ES-I3 (cell line): ENCODE results near the gene ZBTB49.

ENCODE experiments used
- H3K36me3 ChIP-seq: 2 replicates; pipeline ENCODE4 v1.6.1; 2013; ENCODE audit warnings: mild to moderate bottlenecking, low read length, control low read depth, moderate library complexity; ENCODE audit not compliant: insufficient read depth
- H3K4me1 ChIP-seq: 2 replicates; pipeline ENCODE4 v1.6.1; 2013; ENCODE audit warnings: mild to moderate bottlenecking, control low read depth, low read length; ENCODE audit not compliant: insufficient read depth
- H3K9ac ChIP-seq: 2 replicates; pipeline ENCODE4 v1.6.1; 2013; ENCODE audit warnings: low read depth, mild to moderate bottlenecking, low read length, moderate library complexity
- H3K9me3 ChIP-seq: 2 replicates; pipeline ENCODE4 v1.6.1; 2013; ENCODE audit warnings: mild to moderate bottlenecking, low read length, moderate library complexity; ENCODE audit not compliant: control insufficient read depth, insufficient read depth

ZBTB49 gene

DNA sequence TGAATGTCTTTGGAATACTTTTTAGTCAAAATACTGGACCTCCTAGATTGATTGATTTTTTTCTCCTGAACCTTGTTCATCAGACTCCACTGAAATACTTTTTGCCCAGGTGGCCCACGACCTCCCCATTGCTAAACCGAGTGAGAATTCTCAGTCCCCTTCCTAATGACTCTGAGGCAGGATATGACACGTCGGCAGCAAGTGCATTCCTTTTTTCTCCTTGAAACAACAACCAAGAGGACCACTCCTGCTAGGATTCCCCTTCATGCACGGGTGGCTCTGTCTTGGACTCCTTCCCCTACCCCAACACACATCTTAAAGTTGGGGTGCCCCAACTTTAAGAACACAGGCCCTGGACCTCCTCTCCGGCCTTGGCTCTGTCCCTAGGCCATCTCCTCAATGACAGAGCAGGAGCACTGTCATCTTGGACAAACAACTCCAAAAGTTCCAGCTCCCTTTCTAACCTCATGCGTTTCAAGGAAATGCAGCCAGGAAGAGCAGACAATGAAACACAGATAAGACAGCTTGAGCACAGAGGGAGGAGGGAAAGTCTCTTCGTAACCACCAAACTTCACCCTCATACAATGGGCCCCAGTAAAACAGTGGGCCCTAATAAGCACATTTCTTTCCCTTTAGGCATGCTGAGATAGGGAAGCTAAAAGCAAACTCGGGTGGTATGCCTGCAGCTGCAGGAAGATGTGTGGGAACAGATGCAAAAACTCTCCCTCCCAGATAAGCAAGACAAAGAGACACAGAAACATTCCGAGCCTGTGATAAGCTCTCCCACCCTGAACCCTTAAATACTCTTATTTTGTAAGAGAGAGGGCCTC lies 33.9 kb downstream of the ZBTB49 start:
- Histone ChIP-seq H3K36me3 (peaks cover 6% of the 10 kb centered on the region; the same call in 1 of the 2 replicates), H3K4me1 (peaks cover 8% of the 10 kb centered on the region), H3K9ac (no peak overlapping the region), H3K9me3 (no peaks in the 10 kb centered on the region)

DNA sequence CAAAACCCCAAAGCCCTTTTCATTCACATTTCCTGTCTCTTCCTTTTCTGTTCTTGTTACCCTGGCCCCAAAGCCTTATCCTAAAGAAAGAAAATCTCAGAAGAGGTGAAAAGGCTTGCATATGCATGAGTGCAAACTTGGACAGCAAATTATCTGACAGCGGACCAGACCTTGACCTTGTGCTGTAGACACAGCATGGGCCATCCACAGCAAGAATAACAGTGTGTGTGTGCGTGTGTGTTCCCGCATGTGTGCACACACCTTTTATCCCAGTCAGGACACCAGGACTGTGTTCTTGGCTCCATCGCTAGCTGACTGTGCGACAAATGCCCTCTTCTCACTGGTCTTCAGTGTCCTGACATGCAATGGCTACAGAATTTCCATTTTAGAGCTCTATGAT lies 35.3 kb downstream of the ZBTB49 start:
- H3K36me3 ChIP-seq, result peaks cover 3% of the 10 kb centered on the region; the same call in 1 of the 2 replicates
- H3K9me3 ChIP-seq, result no peaks in the 10 kb centered on the region
- H3K4me1 ChIP-seq, result peaks cover 8% of the 10 kb centered on the region
- H3K9ac ChIP-seq, result no peak overlapping the region

DNA sequence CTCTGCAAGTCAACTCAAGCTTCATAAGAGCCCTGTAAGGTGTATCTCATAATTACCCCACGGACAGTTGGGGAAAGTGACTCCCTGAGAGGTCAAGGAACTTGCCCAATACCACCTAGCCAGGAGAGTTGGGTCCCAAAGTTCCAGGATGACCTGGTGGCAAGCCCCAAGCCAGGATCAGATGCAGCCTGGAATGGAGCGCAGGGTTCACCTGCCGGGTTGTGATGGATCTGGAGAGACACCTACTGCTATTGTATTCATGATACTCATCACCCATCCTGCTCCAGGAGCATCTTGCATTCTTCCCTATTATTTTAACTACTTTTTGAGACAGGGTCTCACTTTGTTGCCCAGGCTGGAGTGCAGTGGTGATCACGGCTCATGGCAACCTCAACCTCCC lies 36.1 kb downstream of the ZBTB49 start:
- H3K9ac ChIP-seq, result no peak overlapping the region
- no peaks in the 10 kb centered on the region for H3K9me3 ChIP-seq
- peaks cover 3% of the 10 kb centered on the region; the same call in 1 of the 2 replicates for H3K36me3 ChIP-seq
- H3K4me1 ChIP-seq, result peaks cover 8% of the 10 kb centered on the region

DNA sequence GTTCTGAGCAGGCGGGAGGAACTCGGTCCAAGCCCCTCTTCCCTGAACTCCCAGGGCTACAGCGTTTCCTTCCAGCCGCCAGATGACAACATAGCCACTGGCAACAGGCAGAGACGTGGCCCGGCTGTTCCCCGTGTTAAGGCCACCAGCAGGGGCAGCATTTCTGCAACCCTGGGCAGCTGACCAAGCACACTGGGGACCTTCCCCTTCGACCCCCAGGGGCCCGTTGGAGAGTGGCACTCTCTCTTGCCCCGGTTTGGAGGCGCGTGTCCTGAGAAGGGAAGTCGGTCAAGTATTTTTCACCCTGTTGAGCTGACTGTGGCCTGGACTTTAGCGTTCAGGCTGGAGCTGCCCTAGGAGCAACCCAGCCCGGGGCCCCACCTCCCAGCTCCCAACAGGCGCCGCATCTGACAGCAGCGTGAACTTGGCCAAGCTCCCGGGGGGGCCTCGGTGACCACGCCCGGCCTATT lies 37.6 kb downstream of the ZBTB49 start:
- Histone ChIP-seq H3K36me3 (peaks cover 3% of the 10 kb centered on the region; the same call in 1 of the 2 replicates), H3K4me1 (peaks cover 8% of the 10 kb centered on the region), H3K9ac (peak overlapping the region; percentile 24)

DNA sequence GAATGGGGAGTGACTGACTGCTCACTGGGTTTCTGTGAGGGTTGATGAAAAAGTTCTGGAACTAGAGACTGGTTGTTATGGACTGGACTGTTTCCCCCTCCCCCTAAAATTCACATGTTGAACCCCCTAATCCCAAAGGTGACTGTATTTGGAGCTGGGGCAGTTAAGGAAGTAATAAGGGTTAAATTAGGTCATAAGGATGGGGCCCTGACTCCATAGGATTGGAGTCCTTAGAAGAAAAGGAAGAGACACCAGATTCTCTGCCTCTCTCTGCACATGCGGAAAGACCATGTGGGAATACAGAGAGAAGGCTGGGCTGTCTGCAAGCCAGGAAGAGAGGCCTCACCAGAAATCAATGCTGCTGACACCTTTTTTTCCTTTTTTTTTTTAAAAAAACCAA lies 38.2 kb downstream of the ZBTB49 start:
- H3K4me1 ChIP-seq, result peaks cover 8% of the 10 kb centered on the region
- H3K9ac ChIP-seq, result peak overlapping the region; percentile 24; the same call in 1 of the 2 replicates
- no peaks in the 10 kb centered on the region for H3K9me3 ChIP-seq

More for the DNA sequence above, 37.6 kb downstream of the ZBTB49 start:
- H3K9me3 ChIP-seq, result no peaks in the 10 kb centered on the region

DNA sequence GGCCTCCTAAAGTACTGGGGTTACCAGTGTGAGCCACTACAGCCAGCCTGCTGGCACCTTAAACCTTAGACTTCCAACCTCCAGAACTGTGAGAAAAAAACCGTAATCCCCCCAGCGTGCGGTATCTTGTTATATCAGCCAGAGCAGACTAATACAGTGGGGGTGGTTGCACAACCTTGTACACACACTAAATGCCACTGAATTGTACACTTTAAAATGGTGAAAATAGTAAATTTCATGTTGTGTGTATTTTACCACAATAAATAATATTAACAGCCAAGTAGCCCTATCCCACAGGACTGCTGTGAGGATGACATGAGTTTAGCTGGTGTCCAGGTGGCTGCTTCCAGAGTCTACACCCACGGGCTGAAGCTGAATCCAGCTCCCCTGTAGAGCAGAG lies 38.8 kb downstream of the ZBTB49 start:
- no peaks in the 10 kb centered on the region for H3K9me3 ChIP-seq
- H3K9ac ChIP-seq, result no peak overlapping the region
- peaks cover 3% of the 10 kb centered on the region; the same call in 1 of the 2 replicates for H3K36me3 ChIP-seq
- H3K4me1 ChIP-seq, result peaks cover 6% of the 10 kb centered on the region

More for the DNA sequence above, 38.2 kb downstream of the ZBTB49 start:
- peaks cover 3% of the 10 kb centered on the region; the same call in 1 of the 2 replicates for H3K36me3 ChIP-seq

DNA sequence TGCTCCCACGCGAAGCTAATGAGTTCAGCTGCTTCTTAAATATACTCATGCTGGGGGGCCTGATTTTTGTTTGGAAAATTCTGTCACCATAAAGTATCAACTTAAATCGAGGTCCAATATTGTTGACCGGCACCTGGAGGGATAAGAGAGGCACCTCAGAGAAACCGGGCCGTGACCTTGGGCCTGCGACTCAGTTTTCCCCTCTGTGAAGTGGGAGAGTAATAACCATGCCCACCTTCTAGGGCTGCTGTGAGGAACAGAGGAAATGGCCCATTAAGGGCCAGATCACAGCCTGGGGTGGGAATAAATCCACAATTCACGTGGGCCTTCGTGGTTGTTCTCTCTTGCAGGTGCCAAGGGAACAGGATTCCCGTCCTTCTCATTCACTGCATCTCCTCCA lies 39.4 kb downstream of the ZBTB49 start:
- no peaks in the 10 kb centered on the region for H3K9me3 ChIP-seq
- peaks cover 3% of the 10 kb centered on the region; the same call in 1 of the 2 replicates for H3K36me3 ChIP-seq
- H3K4me1 ChIP-seq, result no peaks in the 10 kb centered on the region
- H3K9ac ChIP-seq, result no peak overlapping the region

DNA sequence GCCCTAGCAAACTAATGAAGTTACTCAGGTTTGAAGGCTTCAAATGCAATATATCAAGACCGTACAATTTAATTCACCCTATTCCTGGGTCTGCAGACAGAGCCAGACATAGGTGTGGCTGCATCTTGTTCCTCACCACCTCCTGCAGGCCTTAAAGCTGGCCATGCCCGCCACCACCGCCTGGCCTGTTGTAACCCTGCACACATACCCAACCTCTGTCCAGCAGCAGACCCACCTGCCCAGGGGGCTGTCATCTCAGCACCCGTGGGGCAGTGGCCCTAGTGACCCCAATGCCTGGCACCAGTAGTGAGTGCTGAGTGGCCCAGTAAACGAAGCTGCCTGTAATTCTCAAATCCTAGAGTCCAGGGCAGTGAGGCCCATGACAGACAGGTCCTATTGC lies 40.7 kb downstream of the ZBTB49 start:
- no peaks in the 10 kb centered on the region for H3K4me1 ChIP-seq
- no peaks in the 10 kb centered on the region for H3K9me3 ChIP-seq
- no peaks in the 10 kb centered on the region for H3K36me3 ChIP-seq
- no peak overlapping the region for H3K9ac ChIP-seq

DNA sequence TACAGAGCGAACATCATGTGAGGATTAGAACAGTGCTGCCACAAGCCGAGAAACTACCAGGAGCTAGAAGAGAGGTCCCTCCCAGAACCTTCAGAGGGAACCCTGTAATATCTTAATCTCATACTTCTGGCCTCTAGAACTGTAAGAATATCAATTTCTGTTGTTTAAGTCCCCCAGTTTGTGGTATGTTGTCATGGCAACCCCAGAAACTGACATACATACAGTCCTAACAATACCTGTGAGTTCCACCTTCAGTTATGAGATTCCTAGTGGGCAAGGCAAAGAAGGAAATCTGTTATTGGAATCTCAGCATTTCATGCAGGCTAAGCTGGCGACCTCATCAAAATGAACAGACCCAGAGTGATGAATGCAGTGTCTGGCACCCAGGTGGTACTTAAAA lies 42.5 kb downstream of the ZBTB49 start:
- Histone ChIP-seq H3K9me3 (no peaks in the 10 kb centered on the region), H3K4me1 (no peaks in the 10 kb centered on the region), H3K36me3 (no peaks in the 10 kb centered on the region), H3K9ac (no peak overlapping the region)

DNA sequence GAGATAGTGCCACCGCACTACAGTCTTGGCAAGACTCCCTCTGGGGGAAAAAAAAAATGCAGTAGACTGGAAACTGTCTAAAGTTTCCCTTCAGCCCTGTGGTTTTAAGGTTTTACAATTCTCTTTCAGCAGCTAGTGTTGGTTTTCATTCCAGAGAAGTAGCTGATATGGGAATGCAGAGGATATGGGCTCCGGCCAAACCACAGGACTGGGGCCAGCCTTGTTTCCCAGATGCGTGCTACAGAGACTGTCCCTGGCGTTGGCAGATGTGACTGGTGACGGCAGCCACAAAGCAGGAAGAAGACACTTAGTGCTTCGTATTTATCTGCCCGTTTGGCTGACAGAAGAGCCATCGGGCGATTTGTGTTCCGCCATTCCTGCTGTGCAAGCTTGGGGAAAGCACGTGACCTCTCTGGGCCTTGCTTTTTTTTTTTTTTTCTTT lies 43.2 kb downstream of the ZBTB49 start:
- H3K9ac ChIP-seq, result no peak overlapping the region
- H3K9me3 ChIP-seq, result no peaks in the 10 kb centered on the region
- no peaks in the 10 kb centered on the region for H3K4me1 ChIP-seq
- no peaks in the 10 kb centered on the region for H3K36me3 ChIP-seq

DNA sequence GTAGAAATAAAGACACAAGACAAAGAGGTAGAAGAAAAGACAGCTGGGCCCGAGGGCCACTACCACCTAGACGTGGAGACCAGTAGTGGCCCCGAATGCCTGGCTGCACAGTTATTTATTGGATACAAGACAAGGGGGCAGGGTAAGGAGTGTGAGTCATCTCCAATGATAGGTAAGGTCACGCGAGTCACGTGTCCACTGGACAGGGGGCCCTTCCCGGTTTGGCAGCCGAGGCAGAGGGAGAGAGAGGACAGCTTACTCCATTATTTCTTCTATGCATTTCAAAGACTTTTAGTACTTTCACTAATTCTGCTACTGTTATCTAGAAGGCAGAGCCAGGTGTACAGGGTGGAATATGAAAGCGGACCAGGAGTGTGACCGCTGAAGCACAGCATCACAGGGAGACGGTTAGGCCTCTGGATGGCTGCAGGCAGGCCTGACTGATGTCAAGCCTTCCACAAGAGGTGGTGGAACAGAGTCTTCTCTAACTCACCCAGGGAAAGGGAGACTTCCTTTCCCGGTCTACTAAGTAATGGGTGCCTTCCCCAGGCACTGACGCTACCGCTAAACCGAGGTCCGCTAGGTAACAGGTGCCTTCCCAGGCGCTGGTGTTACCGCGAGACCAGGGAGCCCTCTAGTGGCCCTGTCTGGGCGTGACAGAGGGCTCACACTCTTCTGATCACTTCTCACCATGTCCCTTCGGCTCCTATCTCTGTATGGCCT lies 44.9 kb downstream of the ZBTB49 start:
- Histone ChIP-seq H3K9me3 (no peaks in the 10 kb centered on the region), H3K4me1 (no peaks in the 10 kb centered on the region), H3K36me3 (no peaks in the 10 kb centered on the region), H3K9ac (no peak overlapping the region)

DNA sequence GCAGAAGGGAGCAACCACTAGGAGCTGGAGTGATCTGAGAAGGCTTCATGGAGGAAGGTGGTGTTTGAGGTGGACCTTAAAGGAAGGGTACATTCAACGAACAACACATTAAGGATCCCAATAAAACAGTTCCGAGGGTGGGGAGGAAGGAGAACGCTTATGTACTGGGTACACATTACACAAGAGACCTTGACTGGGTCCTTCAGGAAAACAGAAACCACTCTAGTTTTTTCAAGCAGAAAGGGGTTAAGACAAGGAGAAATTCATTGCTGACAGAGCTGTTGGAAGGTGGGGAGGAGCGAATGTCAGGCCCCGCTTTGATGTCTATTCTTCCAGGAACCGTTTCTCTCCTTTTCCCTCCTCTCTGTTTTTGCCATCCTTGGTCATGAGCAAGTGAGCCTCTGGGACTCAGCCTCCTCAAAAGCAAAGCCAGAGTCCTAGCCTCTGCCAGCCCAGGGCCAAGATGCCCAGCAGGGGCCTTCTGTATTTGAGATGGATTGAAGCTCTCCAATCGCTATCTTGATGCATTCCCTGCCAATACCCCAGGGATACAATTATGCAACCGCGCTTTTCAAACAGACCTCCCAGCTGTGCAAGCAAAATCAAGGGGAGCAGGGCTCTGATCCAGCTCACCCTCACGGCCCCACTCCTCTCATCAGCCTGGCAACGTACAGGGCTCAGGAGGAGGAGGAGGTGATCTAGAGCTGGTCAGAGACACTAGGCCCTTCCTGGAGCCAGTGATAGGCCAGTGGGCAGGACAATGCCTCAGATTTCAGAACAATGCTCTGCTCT lies 48.4 kb downstream of the ZBTB49 start:
- H3K36me3 ChIP-seq, result no peaks in the 10 kb centered on the region

DNA sequence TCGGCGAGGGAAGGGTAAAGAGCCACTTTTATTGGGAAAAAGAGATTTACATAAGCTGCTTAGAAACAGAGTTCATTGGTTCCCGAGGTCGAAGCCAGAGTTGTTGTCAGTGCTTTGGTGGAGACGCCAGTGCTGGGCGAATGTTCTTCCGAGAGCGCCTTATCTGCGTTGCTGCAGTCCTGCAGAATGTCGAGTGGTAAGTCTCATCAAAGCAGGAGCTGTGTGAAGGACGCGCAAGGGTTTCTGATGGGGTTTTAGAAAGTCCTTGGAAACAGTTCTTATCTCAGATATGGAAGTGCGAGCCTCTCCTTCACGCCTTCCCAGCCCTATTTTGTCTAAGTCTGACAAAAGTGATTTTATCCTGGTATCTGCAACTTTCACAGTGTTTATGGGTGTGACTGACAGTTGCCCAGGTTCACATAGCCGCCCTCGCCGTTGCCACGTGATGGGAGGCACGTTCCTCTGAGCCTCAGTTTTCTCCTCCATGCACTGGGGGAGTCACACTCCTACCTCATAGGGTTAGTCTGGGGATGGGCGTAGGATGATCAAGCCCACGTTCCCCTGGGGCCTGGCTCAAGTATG lies 49.5 kb downstream of the ZBTB49 start:
- H3K9me3 ChIP-seq, result no peaks in the 10 kb centered on the region
- H3K4me1 ChIP-seq, result no peaks in the 10 kb centered on the region
- no peaks in the 10 kb centered on the region for H3K36me3 ChIP-seq
- H3K9ac ChIP-seq, result no peak overlapping the region

More for the DNA sequence above, 48.4 kb downstream of the ZBTB49 start:
- Histone ChIP-seq H3K9ac (no peak overlapping the region), H3K4me1 (no peaks in the 10 kb centered on the region), H3K9me3 (no peaks in the 10 kb centered on the region)
